HEK293T (cell line): ENCODE results near the gene SSNA1.

Experiments used
- ARNT ChIP-seq: fragments of 450-650 bp; IDR thresholded peaks from 2 replicates; pipeline ENCODE4 v1.6.1; 2017; ENCODE audit warnings: mild to moderate bottlenecking
- BHLHE40 ChIP-seq: fragments of 450-650 bp; IDR thresholded peaks from 2 replicates; pipeline ENCODE4 v1.6.1; 2016; ENCODE audit warnings: mild to moderate bottlenecking, moderate library complexity, borderline replicate concordance
- FOXA1 ChIP-seq: fragments of 450-650 bp; IDR thresholded peaks from 2 replicates; pipeline ENCODE4 v1.6.1; 2016; ENCODE audit warnings: mild to moderate bottlenecking
- FOXM1 ChIP-seq: fragments of 450-650 bp; IDR thresholded peaks from 2 replicates; pipeline ENCODE4 v1.6.1; 2017; ENCODE audit warnings: mild to moderate bottlenecking, borderline replicate concordance
- HDGF ChIP-seq: fragments of 450-650 bp; IDR thresholded peaks from 2 replicates; pipeline ENCODE4 v1.6.1; 2017; ENCODE audit warnings: antibody characterized with exemption, borderline replicate concordance
- SUZ12 ChIP-seq: fragments of 450-650 bp; IDR thresholded peaks from 2 replicates; pipeline ENCODE4 v1.6.1; 2016; ENCODE audit warnings: mild to moderate bottlenecking

GRCh38 chr9:137215196-137215986 is 26.9 kb downstream of the SSNA1 start:
- TF ChIP-seq FOXM1: no peak
- TF ChIP-seq HDGF: no peak
- TF ChIP-seq ARNT: no peak
- no peak for TF ChIP-seq SUZ12
- TF ChIP-seq BHLHE40: no peak
- no peak for TF ChIP-seq FOXA1
